IMR-90 (cell line): ENCODE results near the gene ERVK3-1. TPM values are rescaled to one million over a fixed set of nuclear protein-coding genes. Genes with fewer than 3 reads are reported as not detected.

Source experiments
- ATAC-seq: fragments of 200-7000 bp; cut with Tn5 transposase; 2 replicates; pipeline ENCODE4 v1.9.1; 2020; ENCODE audit warnings: low read depth, mild to moderate bottlenecking, moderate library complexity
- BruUV-seq: library from RNA; stranded (reverse); fragments of 400-500 nt; replicated peaks from 2 replicates; lab custom pipeline; 2021; lab: Mats Ljungman, UMichigan
- CTCF ChIA-PET: fragments of 300-600 bp; formaldehyde crosslinking; extraction: SDS; loops from one replicate; lab custom pipeline; 2021; ENCODE audit warnings: antibody characterized with exemption; lab: Yijun Ruan, JAX
- POLR2A ChIA-PET: fragments of 300-600 bp; sonication (Branson Sonifier 250); formaldehyde crosslinking; loops from one replicate; lab custom pipeline; 2022; ENCODE audit warnings: antibody characterized with exemption; ENCODE audit not compliant: unreplicated experiment; lab: Charles Lee
- DNase-seq: peaks from one replicate; pipeline ENCODE4 v3.0.0; 2013
- H2AFZ ChIP-seq: replicated peaks from 2 replicates; pipeline ENCODE3; 2013; ENCODE audit warnings: low read length, mild to moderate bottlenecking; ENCODE audit not compliant: poor library complexity
- H2AK5ac ChIP-seq: 2 replicates; pipeline ENCODE4 v1.6.1; 2013; ENCODE audit warnings: low read depth, low read length, inconsistent platforms
- H2AK9ac ChIP-seq: replicated peaks from 2 replicates; pipeline ENCODE3; 2013; ENCODE audit warnings: mild to moderate bottlenecking, low read depth, low read length, moderate library complexity; ENCODE audit not compliant: poor library complexity
- H2BK120ac ChIP-seq: 2 replicates; pipeline ENCODE4 v1.6.1; 2013; ENCODE audit warnings: low read depth, low read length, inconsistent platforms
- H2BK15ac ChIP-seq: 3 replicates; pipeline ENCODE4 v1.6.1; 2013; ENCODE audit warnings: low read depth, low read length, inconsistent platforms
- H2BK20ac ChIP-seq: 2 replicates; pipeline ENCODE4 v1.6.1; 2013; ENCODE audit warnings: low read depth, mild to moderate bottlenecking, inconsistent platforms, low read length, moderate library complexity
- H2BK5ac ChIP-seq: 2 replicates; pipeline ENCODE4 v1.6.1; 2013; ENCODE audit warnings: mild to moderate bottlenecking, low read depth, low read length, inconsistent platforms; ENCODE audit not compliant: poor library complexity, severe bottlenecking
- H3K14ac ChIP-seq: replicated peaks from 2 replicates; pipeline ENCODE4 v1.6.1; 2013; ENCODE audit warnings: low read depth, low read length, inconsistent platforms
- H3K18ac ChIP-seq: 2 replicates; pipeline ENCODE4 v1.6.1; 2013; ENCODE audit warnings: low read depth, low read length, control low read depth
- H3K23ac ChIP-seq: 2 replicates; pipeline ENCODE4 v1.6.1; 2013; ENCODE audit warnings: low read depth, low read length, inconsistent platforms
- H3K27ac ChIP-seq: 2 replicates; pipeline ENCODE4 v1.5.1; 2013; ENCODE audit warnings: mild to moderate bottlenecking, control low read depth, low read length; ENCODE audit not compliant: insufficient read depth
- H3K27me3 ChIP-seq: 2 replicates; pipeline ENCODE4 v1.6.1; 2013; ENCODE audit warnings: low read length; ENCODE audit not compliant: control insufficient read depth, insufficient read depth
- H3K36me3 ChIP-seq: 2 replicates; pipeline ENCODE4 v1.6.1; 2013; ENCODE audit warnings: low read length, mixed read lengths; ENCODE audit not compliant: control insufficient read depth, insufficient read depth
- H3K4ac ChIP-seq: 2 replicates; pipeline ENCODE4 v1.6.1; 2013; ENCODE audit warnings: low read depth, low read length, inconsistent platforms
- H3K4me1 ChIP-seq: 2 replicates; pipeline ENCODE4 v1.6.1; 2013; ENCODE audit warnings: low read length, mixed read lengths; ENCODE audit not compliant: control insufficient read depth, insufficient read depth
- H3K4me2 ChIP-seq: 2 replicates; pipeline ENCODE4 v1.6.1; 2013; ENCODE audit warnings: low read depth, mild to moderate bottlenecking, control low read depth, low read length, moderate library complexity
- H3K4me3 ChIP-seq: 2 replicates; pipeline ENCODE4 v1.5.1; 2013; ENCODE audit warnings: low read depth, mild to moderate bottlenecking, control low read depth, low read length, moderate library complexity; ENCODE audit not compliant: insufficient read depth
- H3K56ac ChIP-seq: 2 replicates; pipeline ENCODE4 v1.6.1; 2013; ENCODE audit warnings: low read length, inconsistent platforms; ENCODE audit not compliant: insufficient read depth; ENCODE audit errors: extremely low read depth
- H3K79me1 ChIP-seq, 2 experiments: 2 replicates each; pipeline ENCODE4 v1.6.1; 2013; ENCODE audit warnings: low read length in 2 of 2, inconsistent platforms in 1 of 2, low read depth in 1 of 2
- H3K9ac ChIP-seq: 2 replicates; pipeline ENCODE4 v1.6.1; 2013; ENCODE audit warnings: low read depth, low read length, control low read depth
- H3K9me1 ChIP-seq: 2 replicates; pipeline ENCODE4 v1.6.1; 2013; ENCODE audit warnings: low read length, inconsistent platforms; ENCODE audit not compliant: insufficient read depth
- H3K9me3 ChIP-seq: 2 replicates; pipeline ENCODE4 v1.6.1; 2013; ENCODE audit warnings: low read length; ENCODE audit not compliant: control insufficient read depth, insufficient read depth
- H4K20me1 ChIP-seq: 2 replicates; pipeline ENCODE4 v1.6.1; 2013; ENCODE audit warnings: low read length, inconsistent platforms; ENCODE audit not compliant: insufficient read depth
- H4K5ac ChIP-seq: 2 replicates; pipeline ENCODE4 v1.6.1; 2013; ENCODE audit warnings: mild to moderate bottlenecking, low read depth, low read length, control low read depth
- H4K8ac ChIP-seq, 2 experiments: 2 replicates each; pipeline ENCODE4 v1.6.1; 2013; ENCODE audit warnings: low read depth in 2 of 2, low read length in 2 of 2, control low read depth in 1 of 2, inconsistent platforms in 1 of 2
- H4K91ac ChIP-seq: 2 replicates; pipeline ENCODE4 v1.6.1; 2013; ENCODE audit warnings: low read depth, low read length, inconsistent platforms; ENCODE audit not compliant: insufficient read depth
- CEBPB ChIP-seq: IDR thresholded peaks from 2 replicates; pipeline ENCODE4 v1.6.1; 2012; ENCODE audit warnings: low read depth, low read length, improper control_type of control experiment
- CHD1 ChIP-seq: IDR thresholded peaks from 2 replicates; pipeline ENCODE4 v1.6.1; 2012; ENCODE audit warnings: low read depth, low read length, improper control_type of control experiment
- MAFK ChIP-seq: IDR thresholded peaks from 2 replicates; pipeline ENCODE4 v1.6.1; 2012; ENCODE audit warnings: low read depth, low read length, improper control_type of control experiment
- MAZ ChIP-seq: IDR thresholded peaks from 2 replicates; pipeline ENCODE4 v1.6.1; 2012; ENCODE audit warnings: low read depth, mild to moderate bottlenecking, low read length, improper control_type of control experiment, moderate library complexity, borderline replicate concordance
- MXI1 ChIP-seq: IDR thresholded peaks from 2 replicates; pipeline ENCODE4 v1.6.1; 2012; ENCODE audit warnings: low read depth, mild to moderate bottlenecking, low read length, moderate library complexity, borderline replicate concordance
- NFE2L2 ChIP-seq: fragments of 150-350 bp; IDR thresholded peaks from 2 replicates; pipeline ENCODE4 v1.6.1; 2016; ENCODE audit warnings: low read depth, mild to moderate bottlenecking, low read length
- POLR2A ChIP-seq: IDR thresholded peaks from 2 replicates; pipeline ENCODE4 v1.6.1; 2012; ENCODE audit warnings: mild to moderate bottlenecking, low read depth, low read length
- RAD21 ChIP-seq: IDR thresholded peaks from 2 replicates; pipeline ENCODE4 v1.6.1; 2012; ENCODE audit warnings: low read length, improper control_type of control experiment
- RFX5 ChIP-seq: IDR thresholded peaks from 2 replicates; pipeline ENCODE4 v1.8.0; 2012; ENCODE audit warnings: low read depth, mild to moderate bottlenecking, low read length, moderate library complexity
- SMC3 ChIP-seq: fragments of 150-350 bp; IDR thresholded peaks from 2 replicates; pipeline ENCODE4 v1.6.1; 2016; ENCODE audit warnings: low read depth, mild to moderate bottlenecking, antibody characterized with exemption, low read length, moderate library complexity
- WGBS, 2 experiments: methylation state at CpG; one replicate each; pipeline versions ENCODE4 v1.1.5 to v1.1.7; 2013; ENCODE audit warnings: missing lambda C conversion rate in 2 of 2; ENCODE audit not compliant: insufficient read length in 1 of 2; ENCODE audit errors: extremely low coverage in 2 of 2; 5-methylcytosine and 5-hydroxymethylcytosine counted together
- dilution Hi-C: fragments of 300-500 bp; cut with HindIII; formaldehyde crosslinking; loops from one replicate; pipeline ENCODE4 v1.14.3; 2018; ENCODE audit warnings: low sequenced_read_pairs; ENCODE audit not compliant: unreplicated experiment
- in situ Hi-C: fragments of 300-500 bp; cut with MboI; formaldehyde crosslinking; loops from 3 replicates; pipeline ENCODE4 v1.14.3; 2019; ENCODE audit warnings: low sequenced_read_pairs, inconsistent platforms, mixed read lengths
- intact Hi-C: fragments of 100-400 bp; cut with micrococcal nuclease; formaldehyde crosslinking; loops from 2 replicates; pipeline ENCODE4 v1.10.0; 2022
- polyA plus RNA-seq, 3 experiments: library from polyadenylated mRNA; depleted of rRNA; stranded (reverse); fragments of >200 nt; gene quantifications; 2 replicates each; pipeline ENCODE4 v1.2.3, GENCODE V29; 2012; ENCODE audit warnings: low replicate concordance in 1 of 3
- total RNA-seq: library from RNA; depleted of rRNA; stranded (reverse); fragments of >200 nt; gene quantifications from 2 replicates; pipeline ENCODE4 v1.2.3, GENCODE V29; 2012
- TF ChIP-seq, protein P1 (sequence below): fragments of 150-350 bp; IDR thresholded peaks from 2 replicates; pipeline ENCODE4 v1.6.1; 2016; ENCODE audit warnings: low read depth, mild to moderate bottlenecking, low read length, moderate library complexity, borderline replicate concordance

The ERVK3-1 gene
- total and polyA plus RNA-seq, 2 of the 4 experiments (the other 2 are of a cell fraction): 33.0 to 39.3 TPM

DNA sequence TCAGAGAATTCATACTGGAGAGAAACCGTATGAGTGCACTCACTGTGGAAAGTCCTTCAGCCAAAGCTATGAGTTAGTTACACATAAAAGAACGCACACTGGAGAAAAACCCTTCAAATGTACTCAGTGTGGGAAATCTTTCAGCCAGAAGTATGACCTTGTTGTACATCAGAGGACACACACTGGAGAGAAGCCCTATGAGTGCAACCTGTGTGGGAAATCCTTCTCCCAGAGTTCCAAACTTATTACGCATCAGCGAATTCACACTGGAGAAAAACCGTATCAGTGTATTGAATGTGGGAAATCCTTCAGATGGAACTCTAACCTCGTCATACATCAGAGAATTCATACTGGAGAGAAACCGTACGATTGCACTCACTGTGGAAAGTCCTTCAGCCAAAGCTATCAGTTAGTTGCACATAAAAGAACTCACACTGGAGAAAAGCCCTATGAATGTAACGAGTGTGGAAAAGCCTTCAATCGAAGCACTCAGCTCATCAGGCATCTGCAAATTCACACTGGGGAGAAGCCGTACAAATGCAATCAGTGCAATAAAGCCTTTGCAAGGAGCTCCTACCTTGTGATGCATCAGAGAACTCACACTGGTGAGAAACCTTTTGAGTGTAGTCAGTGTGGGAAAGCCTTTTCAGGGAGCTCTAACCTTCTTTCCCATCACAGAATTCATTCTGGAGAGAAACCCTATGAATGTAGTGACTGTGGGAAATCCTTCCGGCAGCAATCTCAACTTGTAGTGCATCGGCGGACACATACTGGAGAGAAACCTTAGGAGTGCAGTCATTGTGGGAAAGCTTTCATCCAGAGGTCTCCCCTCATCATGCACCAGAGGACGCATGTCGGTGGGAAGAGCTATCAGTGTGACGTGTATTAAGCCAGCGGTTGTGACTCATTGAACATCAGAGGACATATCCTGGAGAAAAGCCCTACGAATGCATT is 42.9 kb upstream of the ERVK3-1 start:
- no peak for ATAC-seq
- Histone ChIP-seq H3K36me3 (peaks cover 76% of the 10 kb centered on the region), H2BK5ac (no peak overlapping the region), H2BK120ac (no peak overlapping the region), H3K56ac (no peak overlapping the region), H3K18ac (no peak overlapping the region), H4K20me1 (no peaks in the 10 kb centered on the region), H3K14ac (no peak overlapping the region), H2AK5ac (no peak overlapping the region), H3K9me1 (no peaks in the 10 kb centered on the region), H3K27ac (no peak overlapping the region), H3K4ac (no peak overlapping the region), H4K5ac (no peak overlapping the region), H3K23ac (no peak overlapping the region), H3K4me1 (no peaks in the 10 kb centered on the region), H3K9ac (no peak overlapping the region), H2BK15ac (no peak overlapping the region), H3K4me3 (no peak overlapping the region), H2AFZ (no peak overlapping the region), H3K27me3 (no peaks in the 10 kb centered on the region), H3K4me2 (no peak overlapping the region), H2AK9ac (no peak overlapping the region), H2BK20ac (no peak overlapping the region), H3K9me3 (peaks cover 99% of the 10 kb centered on the region), H3K79me1 (peaks cover 6 to 10% of the 10 kb centered on the region in 2 experiments), H4K8ac (no peak overlapping the region), H4K91ac (no peak overlapping the region)
- WGBS, 2 experiments: 98% methylated on average over 8 of the region's 19 CpGs; no CpG with 5 or more reads in 1 of the 2 experiments
- dilution Hi-C loops (no loop called here), intact Hi-C loops (no loop called here), in situ Hi-C loops (no loop called here)
- DNase-seq: no peak
- TF ChIP-seq CHD1: no peak
- no peak for TF ChIP-seq NFE2L2
- no peak for TF ChIP-seq MXI1
- no peak for TF ChIP-seq RFX5
- no peak for TF ChIP-seq MAZ
- TF ChIP-seq CEBPB: no peak
- no peak for TF ChIP-seq POLR2A
- TF ChIP-seq, protein P1, sequence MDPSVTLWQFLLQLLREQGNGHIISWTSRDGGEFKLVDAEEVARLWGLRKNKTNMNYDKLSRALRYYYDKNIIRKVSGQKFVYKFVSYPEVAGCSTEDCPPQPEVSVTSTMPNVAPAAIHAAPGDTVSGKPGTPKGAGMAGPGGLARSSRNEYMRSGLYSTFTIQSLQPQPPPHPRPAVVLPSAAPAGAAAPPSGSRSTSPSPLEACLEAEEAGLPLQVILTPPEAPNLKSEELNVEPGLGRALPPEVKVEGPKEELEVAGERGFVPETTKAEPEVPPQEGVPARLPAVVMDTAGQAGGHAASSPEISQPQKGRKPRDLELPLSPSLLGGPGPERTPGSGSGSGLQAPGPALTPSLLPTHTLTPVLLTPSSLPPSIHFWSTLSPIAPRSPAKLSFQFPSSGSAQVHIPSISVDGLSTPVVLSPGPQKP: no peak
- TF ChIP-seq SMC3: no peak
- TF ChIP-seq MAFK: no peak
- no peak for TF ChIP-seq RAD21
- CTCF ChIA-PET: no interaction called here
- BruUV-seq: no TSS peak
- POLR2A ChIA-PET: no interaction called here
